ENCODE results near the gene AFAP1.

AFAP1 gene

GRCh38 chr4:7939377-7940108, at the start of gene AFAP1:
Gene AFAP1, minus strand, starts transcription at chr4:7939861. Its CDS starts 67,783 bp downstream, at chr4:7872078.
- DNase-seq (ENCODE audit: low spot score) = peak; percentile 100

DNA sequence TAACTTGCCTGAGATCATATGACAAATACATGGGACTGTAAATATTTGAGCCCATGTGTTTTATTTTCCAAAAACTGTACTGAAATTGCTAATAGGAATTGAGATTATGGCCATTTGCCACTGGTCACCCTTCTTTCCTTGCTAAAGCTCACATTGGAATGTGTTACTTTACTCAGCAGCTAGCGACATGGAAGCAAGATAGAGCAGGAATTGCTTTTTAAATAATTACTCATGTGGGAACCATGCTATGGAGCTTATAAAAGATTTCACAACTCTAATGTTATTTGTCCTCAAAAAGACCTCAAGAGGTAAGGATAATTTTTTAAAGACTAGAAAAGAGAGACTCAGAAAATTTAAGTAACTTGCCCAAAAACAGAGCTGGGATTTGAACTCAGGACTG, 48.8 kb upstream of the AFAP1 start:
- peak; percentile 64 for DNase-seq (ENCODE audit: low spot score)

GRCh38 chr4:7987148-7987989, 47.7 kb upstream of the AFAP1 start:
- peak; percentile 82 for DNase-seq (ENCODE audit: low spot score)

GRCh38 chr4:7985891-7986441, 46.3 kb upstream of the AFAP1 start:
- DNase-seq (ENCODE audit: low spot score) = peak; percentile 46

DNA sequence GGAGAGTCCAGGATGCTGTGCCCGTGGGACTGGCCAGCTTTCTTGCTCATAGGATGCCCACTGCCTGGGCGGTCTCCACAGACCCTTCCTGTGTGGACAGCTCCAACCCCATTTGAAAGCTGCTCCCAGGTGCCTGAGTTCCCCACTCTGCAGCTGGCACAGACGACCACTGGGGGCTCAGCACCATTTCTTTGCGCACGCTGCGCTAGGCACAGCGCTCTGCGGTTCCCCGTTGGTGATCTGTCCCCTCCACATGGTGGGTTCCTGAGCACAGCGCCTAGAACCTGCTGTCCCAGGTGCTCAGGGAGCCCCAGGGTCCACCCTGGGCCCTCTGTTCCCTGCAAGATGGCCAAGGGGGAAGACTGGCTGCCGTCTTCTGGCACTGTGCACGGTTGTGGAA, 45.4 kb upstream of the AFAP1 start:
- no peak for DNase-seq (ENCODE audit: low spot score)

DNA sequence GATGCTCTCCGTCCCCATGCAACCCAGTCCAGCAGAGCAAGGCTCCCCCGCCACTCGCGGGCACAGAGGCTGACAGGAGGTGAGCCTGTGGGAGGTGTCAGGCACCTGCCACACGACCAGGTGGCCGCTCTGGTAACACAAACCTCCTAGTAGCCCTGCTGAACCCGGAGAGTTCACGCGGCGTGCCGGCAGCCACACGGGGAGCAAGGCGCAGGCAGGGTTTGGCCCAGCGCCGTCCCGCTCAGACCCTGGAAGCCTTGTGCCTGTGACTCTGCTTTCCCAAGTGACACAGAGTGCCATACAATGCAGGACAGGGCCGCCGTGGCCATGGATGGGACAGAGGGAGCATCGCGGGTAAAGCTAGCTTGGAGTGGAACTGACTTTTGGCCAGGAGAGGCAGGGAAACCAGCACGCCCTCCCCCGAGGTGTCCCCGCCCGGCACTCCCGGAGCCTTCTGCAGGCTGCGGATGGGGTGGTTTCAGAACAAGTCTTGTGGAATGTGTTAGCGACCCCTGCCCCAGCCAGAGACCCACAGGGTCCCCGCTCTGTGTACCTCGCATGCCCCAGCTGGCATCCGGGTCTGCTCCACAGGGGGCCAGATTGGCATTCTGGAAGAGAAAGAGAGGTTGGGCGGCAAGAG, 44.7 kb upstream of the AFAP1 start:
- no peak for DNase-seq (ENCODE audit: low spot score)

DNA sequence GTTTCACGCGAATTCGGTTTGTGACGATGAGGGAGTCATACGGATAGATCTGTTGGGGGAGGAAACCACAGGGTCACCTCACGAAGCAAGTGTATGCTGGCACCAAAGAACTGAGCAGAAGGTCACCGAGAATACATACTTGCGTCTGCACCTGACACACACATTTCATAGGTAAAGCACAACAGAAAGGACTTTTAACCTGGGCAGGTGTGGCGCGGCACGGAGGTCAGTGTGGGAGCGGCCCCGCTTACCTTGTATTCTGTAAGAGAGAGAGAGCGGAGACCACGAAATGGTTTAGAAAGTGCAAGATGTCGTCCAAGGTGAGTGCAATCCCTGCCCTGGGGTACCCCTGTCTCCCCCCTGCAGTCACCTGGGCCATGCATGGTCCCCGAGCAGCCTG, 43.6 kb upstream of the AFAP1 start:
- no peak for DNase-seq (ENCODE audit: low spot score)

DNA sequence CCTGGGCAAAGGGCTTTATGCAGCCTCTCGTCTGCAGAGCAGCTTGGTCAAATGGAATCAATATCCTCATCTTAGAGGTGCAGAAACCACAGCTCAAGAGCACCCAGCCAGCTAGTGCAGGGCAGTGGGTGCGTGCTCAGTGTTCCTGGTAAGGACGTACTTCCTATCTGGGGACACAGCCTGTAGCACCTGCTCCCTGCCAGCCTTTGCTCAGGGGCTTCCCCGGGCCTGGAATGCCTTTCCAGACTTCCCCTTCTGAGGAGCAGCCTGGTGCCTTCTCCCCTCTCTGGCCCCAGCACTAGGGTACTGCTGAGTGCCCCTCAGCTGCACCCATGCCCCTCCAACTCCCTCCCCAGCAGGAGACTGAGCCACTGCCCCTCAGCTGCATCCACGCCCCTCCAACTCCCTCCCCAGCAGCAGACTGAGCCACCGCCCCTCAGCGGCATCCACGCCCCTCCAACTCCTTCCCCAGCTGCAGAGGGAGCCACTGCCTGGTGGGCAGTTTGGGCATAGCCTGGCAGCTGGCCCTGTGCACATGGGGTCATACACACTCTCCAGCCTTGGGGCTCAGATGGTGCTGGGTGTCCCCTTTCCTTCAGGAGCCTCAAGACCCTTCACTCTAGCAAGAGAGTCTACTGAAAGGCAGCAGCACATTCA, 42.2 kb upstream of the AFAP1 start:
- DNase-seq (ENCODE audit: low spot score) = no peak

GRCh38 chr4:7980036-7980435, 40.4 kb upstream of the AFAP1 start:
- no peak for DNase-seq (ENCODE audit: low spot score)

- DNase-seq (ENCODE audit: low spot score) = no peak
These were observed 39.9 kb upstream of the AFAP1 start for GRCh38 chr4:7979652-7979968.

- DNase-seq (ENCODE audit: low spot score) = no peak
These were observed 39.4 kb upstream of the AFAP1 start for GRCh38 chr4:7978907-7979651.

DNA sequence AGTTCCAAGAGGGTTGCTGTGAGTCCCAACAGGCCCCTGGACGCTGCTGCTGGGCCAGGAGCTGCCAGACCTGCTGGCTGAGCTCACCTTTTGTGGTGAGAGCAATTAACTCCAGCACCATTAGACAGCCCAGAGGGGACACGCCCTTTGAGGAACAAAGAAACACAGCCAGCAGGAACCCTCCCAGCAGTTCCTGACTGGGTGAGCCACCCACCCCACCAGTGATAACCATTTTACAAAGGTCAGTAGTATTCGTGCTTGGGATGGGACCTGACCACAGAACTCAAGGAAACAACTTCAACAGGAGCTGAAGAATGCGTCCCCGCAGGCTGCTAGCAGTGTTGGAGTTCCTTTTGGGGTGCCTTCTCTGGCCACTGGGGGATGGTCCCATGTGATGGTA, 38.8 kb upstream of the AFAP1 start:
- DNase-seq (ENCODE audit: low spot score) = no peak

DNA sequence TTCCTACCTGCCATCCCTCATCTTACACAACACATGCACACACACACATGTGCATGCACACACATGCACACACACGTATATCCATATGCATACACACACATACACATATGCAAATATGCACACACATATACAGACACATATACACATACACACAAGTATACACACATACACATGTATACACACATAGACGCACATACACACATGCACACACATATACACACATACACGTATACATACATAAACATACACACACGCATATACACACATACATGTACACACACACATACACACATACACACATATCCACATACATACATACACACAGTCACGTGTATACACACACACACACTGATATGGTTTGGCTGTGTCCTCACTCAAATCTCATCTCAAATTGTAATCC, 37.0 kb upstream of the AFAP1 start:
- no peak for DNase-seq (ENCODE audit: low spot score)

GRCh38 chr4:7976025-7976424, 36.4 kb upstream of the AFAP1 start:
- DNase-seq (ENCODE audit: low spot score) = no peak

DNA sequence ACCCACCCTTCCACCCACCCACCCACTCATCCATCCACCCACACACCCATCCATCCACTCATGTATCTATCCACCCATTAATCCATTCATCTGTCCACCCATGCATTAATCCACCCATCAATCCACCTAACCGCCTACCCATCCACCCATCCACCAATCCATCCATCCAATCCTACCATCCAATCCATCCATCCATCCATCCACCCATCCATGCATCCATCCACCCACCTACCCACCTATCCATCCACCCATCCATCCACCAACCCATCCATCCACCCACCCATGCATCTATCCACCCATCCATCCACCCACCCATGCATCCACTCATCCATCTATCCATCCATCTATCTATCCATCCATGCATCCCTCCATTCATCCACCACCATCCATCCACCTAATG, 34.8 kb upstream of the AFAP1 start:
- no peak for DNase-seq (ENCODE audit: low spot score)

DNA sequence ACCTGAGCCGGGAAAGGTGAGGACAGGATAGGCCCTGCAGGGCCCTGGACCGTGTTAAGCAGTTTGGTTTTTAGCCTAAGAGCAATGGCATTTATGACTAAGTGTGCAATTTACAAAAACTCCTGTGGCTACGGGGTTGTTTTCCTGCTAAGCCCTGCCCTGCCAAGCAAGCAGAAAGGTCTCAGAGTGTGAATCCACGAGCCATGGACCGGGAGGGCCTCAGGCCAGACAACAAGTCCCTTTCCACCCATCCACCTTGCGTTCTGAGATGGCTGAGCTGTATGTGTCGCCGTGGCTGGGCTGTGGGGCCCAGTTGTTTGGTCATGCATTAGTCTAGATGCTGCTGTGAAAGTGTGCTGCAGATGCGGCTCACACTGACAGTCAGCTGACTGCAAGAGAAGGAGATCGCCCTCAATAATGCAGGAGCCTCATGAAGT, 33.9 kb upstream of the AFAP1 start:
- peak; percentile 56 for DNase-seq (ENCODE audit: low spot score)

DNA sequence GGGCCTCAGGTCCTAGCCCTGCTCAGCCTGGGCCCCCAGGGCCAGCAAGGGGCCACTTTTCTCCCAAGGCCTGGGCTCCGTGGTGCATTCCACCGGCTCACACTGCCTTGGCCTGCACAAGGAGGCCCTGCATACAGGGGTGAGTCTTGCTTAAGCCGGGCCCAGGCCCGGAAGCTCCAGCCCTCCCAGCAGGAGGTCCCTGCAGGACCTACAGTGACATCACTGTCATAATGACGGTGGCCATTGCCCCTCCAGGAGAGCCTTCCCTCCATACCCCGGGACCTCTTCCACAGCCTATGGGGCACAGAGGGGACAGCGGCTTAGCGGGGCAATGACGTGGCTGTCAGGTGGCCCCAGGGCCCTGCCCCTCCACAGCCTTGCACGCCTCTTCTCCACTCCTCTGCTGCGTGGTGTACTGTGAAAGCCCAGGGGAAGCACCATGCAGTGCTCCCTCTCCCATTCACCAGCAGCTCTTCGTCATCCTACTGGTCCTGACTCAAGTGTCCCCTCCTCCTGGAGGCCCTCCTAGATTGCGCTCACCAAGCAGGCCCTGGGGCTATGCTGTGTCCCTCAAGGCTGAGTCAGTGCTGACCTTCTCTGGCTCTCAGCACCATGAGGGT, 32.3 kb upstream of the AFAP1 start:
- no peak for DNase-seq (ENCODE audit: low spot score)

- DNase-seq (ENCODE audit: low spot score) = no peak
These were observed 31.5 kb upstream of the AFAP1 start for GRCh38 chr4:7971159-7971631.

GRCh38 chr4:7970361-7970946, 30.8 kb upstream of the AFAP1 start:
- DNase-seq (ENCODE audit: low spot score) = no peak

GRCh38 chr4:7968262-7968896, 28.7 kb upstream of the AFAP1 start:
- DNase-seq (ENCODE audit: low spot score) = no peak
